HEK293 (cell line): ENCODE data around the gene ERFE.

Experiments used
- CTCF ChIP-seq: fragments of 450-650 bp; formaldehyde crosslinking; IDR thresholded peaks from 2 replicates; pipeline ENCODE4 v1.5.1; 2016; ENCODE audit warnings: missing biosample characterization, missing genetic modification characterization
- HOXA7 ChIP-seq: sonication (generic); formaldehyde crosslinking; IDR thresholded peaks from 2 replicates; pipeline ENCODE4 v1.8.1; 2022; ENCODE audit warnings: missing genetic modification reagents, borderline replicate concordance
- REST ChIP-seq: fragments of 450-650 bp; formaldehyde crosslinking; IDR thresholded peaks from 2 replicates; pipeline ENCODE4 v1.5.1; 2016; ENCODE audit warnings: missing biosample characterization, missing genetic modification characterization
- SP2 ChIP-seq: fragments of 450-650 bp; formaldehyde crosslinking; IDR thresholded peaks from 2 replicates; pipeline ENCODE4 v1.5.1; 2016; ENCODE audit warnings: missing biosample characterization, missing genetic modification characterization
- YY1 ChIP-seq: fragments of 450-650 bp; formaldehyde crosslinking; IDR thresholded peaks from 2 replicates; pipeline ENCODE4 v1.5.1; 2018; ENCODE audit warnings: missing biosample characterization, missing genetic modification characterization
- ZBTB1 ChIP-seq: fragments of 450-650 bp; formaldehyde crosslinking; IDR thresholded peaks from 2 replicates; pipeline ENCODE4 v1.5.1; 2016; ENCODE audit warnings: missing biosample characterization, missing genetic modification characterization
- ZBTB6 ChIP-seq: fragments of 450-650 bp; formaldehyde crosslinking; IDR thresholded peaks from 2 replicates; pipeline ENCODE4 v1.5.1; 2017; ENCODE audit warnings: missing biosample characterization, missing genetic modification characterization
- ZFP41 ChIP-seq: fragments of 450-650 bp; formaldehyde crosslinking; IDR thresholded peaks from 2 replicates; pipeline ENCODE4 v1.5.1; 2016; ENCODE audit warnings: missing biosample characterization, missing genetic modification characterization, borderline replicate concordance
- ZNF132 ChIP-seq: fragments of 450-650 bp; formaldehyde crosslinking; IDR thresholded peaks from 2 replicates; pipeline ENCODE4 v1.5.1; 2017; ENCODE audit warnings: missing biosample characterization, missing genetic modification characterization, borderline replicate concordance
- ZNF184 ChIP-seq: fragments of 450-650 bp; IDR thresholded peaks from 2 replicates; pipeline ENCODE4 v1.5.1; 2018; ENCODE audit warnings: missing biosample characterization, mild to moderate bottlenecking, missing genetic modification characterization
- ZNF239 ChIP-seq: fragments of 450-650 bp; formaldehyde crosslinking; IDR thresholded peaks from 2 replicates; pipeline ENCODE4 v1.5.1; 2016; ENCODE audit warnings: missing biosample characterization, missing genetic modification characterization
- ZNF24 ChIP-seq: fragments of 450-650 bp; formaldehyde crosslinking; IDR thresholded peaks from 2 replicates; pipeline ENCODE4 v1.5.1; 2016; ENCODE audit warnings: missing biosample characterization, missing genetic modification characterization
- ZNF639 ChIP-seq: fragments of 450-650 bp; formaldehyde crosslinking; IDR thresholded peaks from 2 replicates; pipeline ENCODE4 v1.5.1; 2016; ENCODE audit warnings: missing biosample characterization, missing genetic modification characterization
- ZNF791 ChIP-seq: fragments of 450-650 bp; formaldehyde crosslinking; IDR thresholded peaks from 2 replicates; pipeline ENCODE4 v1.5.1; 2016; ENCODE audit warnings: missing biosample characterization, missing genetic modification characterization

GRCh38 chr2:238134393-238134785 lies 24.4 kb upstream of the ERFE start:
- TF ChIP-seq ZNF184 (tag by site-specific recombination) (no peak), ZNF24 (no peak), REST (tag by site-specific recombination) (no peak), CTCF (tag by site-specific recombination) (no peak), ZNF239 (tag by site-specific recombination) (no peak), ZNF132 (tag by site-specific recombination) (no peak), ZBTB1 (tag by site-specific recombination) (no peak), SP2 (no peak), YY1 (tag by site-specific recombination) (no peak), ZNF791 (tag by site-specific recombination) (no peak), ZFP41 (tag by site-specific recombination) (no peak), ZBTB6 (no peak), HOXA7 (no peak), ZNF639 (tag by site-specific recombination) (no peak)
